ENCODE results near the gene CACNA1I. TPM values are rescaled to one million over a fixed set of nuclear protein-coding genes. Genes with fewer than 3 reads are reported as not detected.
A peak's percentile ranks its signal among the peaks of the same experiment; 100 is the strongest.

The CACNA1I gene
- total and polyA plus RNA-seq, 2 donors, result 0.52 to 0.68 TPM

- 94% methylated on average over 19 of the region's 19 CpGs for WGBS
- Histone ChIP-seq H3K36me3 (ENCODE audit: control insufficient read depth in 2 of 2, insufficient read depth in 2 of 2, low read length in 1 of 2) (no peaks in the 10 kb centered on the region), H3K4me1 (ENCODE audit: control insufficient read depth in 2 of 2, insufficient read depth in 2 of 2, low read length in 2 of 2) (peaks cover 0 to 3% of the 10 kb centered on the region in 2 donors), H3K27ac (ENCODE audit: low read depth in 1 of 2, low read length in 1 of 2) (no peak overlapping the region), H3K27me3 (ENCODE audit: control insufficient read depth in 2 of 2, insufficient read depth in 1 of 2, low read length in 1 of 2) (peaks cover 0 to 20% of the 10 kb centered on the region in 2 donors), H3K4me3 (ENCODE audit: low read length in 2 of 2) (no peak overlapping the region), H3K9me3 (ENCODE audit: control insufficient read depth in 2 of 2, insufficient read depth in 1 of 2, low read length in 1 of 2) (no peaks in the 10 kb centered on the region)
- DNase-seq (ENCODE audit: low read depth in 6 of 9, low spot score in 9 of 9), result no peak
These were observed 129.2 kb downstream of the CACNA1I start for GRCh38 chr22:39699631-39700360.

GRCh38 chr22:39700565-39700964 lies 130.0 kb downstream of the CACNA1I start:
- no peaks in the 10 kb centered on the region for H3K9me3 ChIP-seq (ENCODE audit: control insufficient read depth in 2 of 2, insufficient read depth in 1 of 2, low read length in 1 of 2)
- H3K4me3 ChIP-seq (ENCODE audit: low read length in 2 of 2), result no peak overlapping the region
- no peaks in the 10 kb centered on the region for H3K36me3 ChIP-seq (ENCODE audit: control insufficient read depth in 2 of 2, insufficient read depth in 2 of 2, low read length in 1 of 2)
- DNase-seq (ENCODE audit: low read depth in 6 of 9, low spot score in 9 of 9), result no peak
- no peak overlapping the region for H3K27ac ChIP-seq (ENCODE audit: low read depth in 1 of 2, low read length in 1 of 2)
- peaks cover 0 to 14% of the 10 kb centered on the region in 2 donors for H3K27me3 ChIP-seq (ENCODE audit: control insufficient read depth in 2 of 2, insufficient read depth in 1 of 2, low read length in 1 of 2)
- peaks cover 0 to 6% of the 10 kb centered on the region in 2 donors for H3K4me1 ChIP-seq (ENCODE audit: control insufficient read depth in 2 of 2, insufficient read depth in 2 of 2, low read length in 2 of 2)
- 90% methylated on average over 7 of the region's 7 CpGs for WGBS

GRCh38 chr22:39703091-39703490 lies 132.5 kb downstream of the CACNA1I start:
- Histone ChIP-seq H3K9me3 (ENCODE audit: control insufficient read depth in 2 of 2, insufficient read depth in 1 of 2, low read length in 1 of 2) (no peaks in the 10 kb centered on the region), H3K4me1 (ENCODE audit: control insufficient read depth in 2 of 2, insufficient read depth in 2 of 2, low read length in 2 of 2) (peaks cover 0 to 9% of the 10 kb centered on the region in 2 donors), H3K27ac (ENCODE audit: low read depth in 1 of 2, low read length in 1 of 2) (no peak overlapping the region), H3K27me3 (ENCODE audit: control insufficient read depth in 2 of 2, insufficient read depth in 1 of 2, low read length in 1 of 2) (peaks cover 0 to 12% of the 10 kb centered on the region in 2 donors), H3K4me3 (ENCODE audit: low read length in 2 of 2) (no peak overlapping the region), H3K36me3 (ENCODE audit: control insufficient read depth in 2 of 2, insufficient read depth in 2 of 2, low read length in 1 of 2) (no peaks in the 10 kb centered on the region)
- DNase-seq (ENCODE audit: low read depth in 6 of 9, low spot score in 9 of 9), result no peak
- 88% methylated on average over 8 of the region's 8 CpGs for WGBS

GRCh38 chr22:39703928-39704639 lies 133.5 kb downstream of the CACNA1I start:
- peak in 1 of 9 donors; percentile 20 for DNase-seq (ENCODE audit: low read depth in 6 of 9, low spot score in 9 of 9)
- H3K27ac ChIP-seq (ENCODE audit: low read depth in 1 of 2, low read length in 1 of 2), result no peak overlapping the region
- peaks cover 0 to 14% of the 10 kb centered on the region in 2 donors for H3K27me3 ChIP-seq (ENCODE audit: control insufficient read depth in 2 of 2, insufficient read depth in 1 of 2, low read length in 1 of 2)
- H3K9me3 ChIP-seq (ENCODE audit: control insufficient read depth in 2 of 2, insufficient read depth in 1 of 2, low read length in 1 of 2), result no peaks in the 10 kb centered on the region
- no peak overlapping the region for H3K4me3 ChIP-seq (ENCODE audit: low read length in 2 of 2)
- H3K4me1 ChIP-seq (ENCODE audit: control insufficient read depth in 2 of 2, insufficient read depth in 2 of 2, low read length in 2 of 2), result peaks cover 0 to 9% of the 10 kb centered on the region in 2 donors
- no peaks in the 10 kb centered on the region for H3K36me3 ChIP-seq (ENCODE audit: control insufficient read depth in 2 of 2, insufficient read depth in 2 of 2, low read length in 1 of 2)
- 87% methylated on average over 17 of the region's 17 CpGs for WGBS

GRCh38 chr22:39705386-39705785 lies 134.8 kb downstream of the CACNA1I start:
- 97% methylated on average over 12 of the region's 12 CpGs for WGBS
- H3K27me3 ChIP-seq (ENCODE audit: control insufficient read depth in 2 of 2, insufficient read depth in 1 of 2, low read length in 1 of 2), result peaks cover 0 to 14% of the 10 kb centered on the region in 2 donors

GRCh38 chr22:39706376-39707140 lies 136.0 kb downstream of the CACNA1I start:
- no peak for DNase-seq (ENCODE audit: low read depth in 6 of 9, low spot score in 9 of 9)
- WGBS, result 86% methylated on average over 27 of the region's 27 CpGs
- H3K9me3 ChIP-seq (ENCODE audit: control insufficient read depth in 2 of 2, insufficient read depth in 1 of 2, low read length in 1 of 2), result no peaks in the 10 kb centered on the region
- no peak overlapping the region for H3K4me3 ChIP-seq (ENCODE audit: low read length in 2 of 2)
- H3K36me3 ChIP-seq (ENCODE audit: control insufficient read depth in 2 of 2, insufficient read depth in 2 of 2, low read length in 1 of 2), result no peaks in the 10 kb centered on the region
- H3K27ac ChIP-seq (ENCODE audit: low read depth in 1 of 2, low read length in 1 of 2), result peak overlapping the region in 1 of 2 donors; percentile 31
- H3K27me3 ChIP-seq (ENCODE audit: control insufficient read depth in 2 of 2, insufficient read depth in 1 of 2, low read length in 1 of 2), result peaks cover 0 to 24% of the 10 kb centered on the region in 2 donors
- peaks cover 0 to 6% of the 10 kb centered on the region in 2 donors for H3K4me1 ChIP-seq (ENCODE audit: control insufficient read depth in 2 of 2, insufficient read depth in 2 of 2, low read length in 2 of 2)

More at GRCh38 chr22:39705386-39705785, 134.8 kb downstream of the CACNA1I start:
- Histone ChIP-seq H3K27ac (ENCODE audit: low read depth in 1 of 2, low read length in 1 of 2) (no peak overlapping the region), H3K36me3 (ENCODE audit: control insufficient read depth in 2 of 2, insufficient read depth in 2 of 2, low read length in 1 of 2) (no peaks in the 10 kb centered on the region), H3K4me1 (ENCODE audit: control insufficient read depth in 2 of 2, insufficient read depth in 2 of 2, low read length in 2 of 2) (peaks cover 0 to 9% of the 10 kb centered on the region in 2 donors), H3K4me3 (ENCODE audit: low read length in 2 of 2) (no peak overlapping the region), H3K9me3 (ENCODE audit: control insufficient read depth in 2 of 2, insufficient read depth in 1 of 2, low read length in 1 of 2) (no peaks in the 10 kb centered on the region)
- no peak for DNase-seq (ENCODE audit: low read depth in 6 of 9, low spot score in 9 of 9)

- H3K36me3 ChIP-seq (ENCODE audit: control insufficient read depth in 2 of 2, insufficient read depth in 2 of 2, low read length in 1 of 2), result no peaks in the 10 kb centered on the region
- no peak for DNase-seq (ENCODE audit: low read depth in 6 of 9, low spot score in 9 of 9)
- peaks cover 0 to 25% of the 10 kb centered on the region in 2 donors for H3K27me3 ChIP-seq (ENCODE audit: control insufficient read depth in 2 of 2, insufficient read depth in 1 of 2, low read length in 1 of 2)
- no peak overlapping the region for H3K27ac ChIP-seq (ENCODE audit: low read depth in 1 of 2, low read length in 1 of 2)
- H3K9me3 ChIP-seq (ENCODE audit: control insufficient read depth in 2 of 2, insufficient read depth in 1 of 2, low read length in 1 of 2), result no peaks in the 10 kb centered on the region
- no peak overlapping the region for H3K4me3 ChIP-seq (ENCODE audit: low read length in 2 of 2)
- H3K4me1 ChIP-seq (ENCODE audit: control insufficient read depth in 2 of 2, insufficient read depth in 2 of 2, low read length in 2 of 2), result peaks cover 0 to 6% of the 10 kb centered on the region in 2 donors
- WGBS, result 97% methylated on average over 5 of the region's 5 CpGs
These were observed 136.8 kb downstream of the CACNA1I start for GRCh38 chr22:39707351-39707750.

GRCh38 chr22:39707816-39708215 lies 137.3 kb downstream of the CACNA1I start:
- Histone ChIP-seq H3K4me1 (ENCODE audit: control insufficient read depth in 2 of 2, insufficient read depth in 2 of 2, low read length in 2 of 2) (peaks cover 0 to 6% of the 10 kb centered on the region in 2 donors), H3K9me3 (ENCODE audit: control insufficient read depth in 2 of 2, insufficient read depth in 1 of 2, low read length in 1 of 2) (no peaks in the 10 kb centered on the region), H3K4me3 (ENCODE audit: low read length in 2 of 2) (no peak overlapping the region), H3K27ac (ENCODE audit: low read depth in 1 of 2, low read length in 1 of 2) (no peak overlapping the region), H3K36me3 (ENCODE audit: control insufficient read depth in 2 of 2, insufficient read depth in 2 of 2, low read length in 1 of 2) (no peaks in the 10 kb centered on the region), H3K27me3 (ENCODE audit: control insufficient read depth in 2 of 2, insufficient read depth in 1 of 2, low read length in 1 of 2) (peaks cover 0 to 28% of the 10 kb centered on the region in 2 donors)
- WGBS, result 95% methylated on average over 5 of the region's 5 CpGs
- no peak for DNase-seq (ENCODE audit: low read depth in 6 of 9, low spot score in 9 of 9)

Data from thymus (tissue), 11 donors.